GM19035 (cell line): ENCODE data around the gene TMEM131L.
"Not testable (repeated sequence)": the region's sequence is repeated elsewhere in the genome, so short reads cannot be mapped to it uniquely, and the experiment has no call there.

Source experiments
- ATAC-seq: cut with Tn5 transposase; IDR thresholded peaks from one replicate; pipeline ENCODE4 v1.9.1; 2021; ENCODE audit not compliant: unreplicated experiment

Gene TMEM131L

DNA sequence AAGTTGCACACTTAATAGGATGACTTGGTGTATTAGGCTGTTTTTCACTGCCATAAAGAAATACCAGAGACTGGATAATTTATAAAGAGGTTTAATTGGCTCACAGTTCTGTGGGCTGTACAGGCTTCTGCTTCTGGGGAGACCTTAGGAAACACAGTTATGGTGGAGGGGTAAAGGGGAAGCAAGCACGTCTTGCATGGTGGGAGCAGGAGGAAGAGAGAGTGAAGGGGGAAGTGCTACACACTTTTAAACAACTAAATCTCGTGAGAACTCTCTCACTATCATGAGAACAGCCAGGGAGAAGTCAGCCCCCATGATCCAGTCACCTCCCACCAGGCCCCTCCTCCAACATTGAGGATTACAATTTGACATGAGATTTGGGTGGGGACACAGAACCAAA lies 142.9 kb downstream of the TMEM131L start:
- not testable (repeated sequence) for ATAC-seq

DNA sequence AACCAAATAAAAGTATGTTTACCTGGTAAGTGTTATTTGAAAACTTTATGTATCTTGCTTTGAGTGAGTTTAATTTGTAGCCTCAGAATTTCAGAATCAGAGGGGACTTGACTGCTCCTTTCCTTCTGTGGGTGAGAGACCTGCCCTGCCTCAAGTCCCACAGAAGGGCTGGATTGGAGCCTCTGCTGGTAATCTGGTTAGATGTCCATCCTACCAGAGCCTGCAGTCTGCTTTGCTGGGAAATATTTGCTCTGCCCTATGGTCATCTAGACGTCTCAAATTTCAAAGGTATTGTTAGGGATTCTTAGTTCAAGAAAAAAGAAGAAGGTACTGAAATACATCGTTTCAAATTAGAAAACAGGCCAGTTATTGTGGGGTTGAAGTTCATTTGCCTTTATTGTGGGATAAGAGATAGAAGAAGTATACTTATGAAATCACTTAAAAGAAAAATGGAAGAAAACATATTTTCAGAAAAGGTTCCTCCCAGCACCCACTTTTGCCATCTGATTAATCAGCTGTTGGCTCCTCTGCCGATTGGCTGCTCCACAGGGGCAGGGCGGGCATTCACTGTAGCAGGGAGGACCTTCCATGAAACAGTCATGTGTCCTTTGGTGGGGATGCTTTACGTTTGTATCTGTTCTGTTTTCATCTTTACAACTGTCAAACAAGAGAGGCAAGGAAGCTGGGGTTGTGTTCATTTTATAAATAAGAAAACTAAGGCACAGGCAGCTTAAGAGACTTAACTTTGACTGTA lies 144.6 kb downstream of the TMEM131L start:
- no peak for ATAC-seq

DNA sequence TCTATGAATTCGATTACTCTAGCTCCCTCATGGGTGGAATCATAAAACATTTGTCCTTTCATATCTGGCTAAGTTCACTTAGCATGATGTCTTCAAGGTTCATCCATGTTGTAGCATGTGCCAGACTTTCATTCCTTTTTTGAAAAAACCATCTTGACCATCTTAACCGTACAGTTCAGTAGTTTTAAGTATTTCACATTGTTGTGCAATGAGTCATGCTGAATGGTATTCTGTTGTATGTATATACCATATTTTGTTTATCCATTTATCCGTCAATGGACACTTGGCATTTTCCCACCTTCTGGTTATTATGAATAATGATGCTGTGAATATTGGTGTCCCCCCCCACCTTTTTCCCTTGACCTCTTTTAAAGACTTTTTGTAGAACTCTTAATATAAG lies 145.5 kb downstream of the TMEM131L start:
- ATAC-seq = no peak

DNA sequence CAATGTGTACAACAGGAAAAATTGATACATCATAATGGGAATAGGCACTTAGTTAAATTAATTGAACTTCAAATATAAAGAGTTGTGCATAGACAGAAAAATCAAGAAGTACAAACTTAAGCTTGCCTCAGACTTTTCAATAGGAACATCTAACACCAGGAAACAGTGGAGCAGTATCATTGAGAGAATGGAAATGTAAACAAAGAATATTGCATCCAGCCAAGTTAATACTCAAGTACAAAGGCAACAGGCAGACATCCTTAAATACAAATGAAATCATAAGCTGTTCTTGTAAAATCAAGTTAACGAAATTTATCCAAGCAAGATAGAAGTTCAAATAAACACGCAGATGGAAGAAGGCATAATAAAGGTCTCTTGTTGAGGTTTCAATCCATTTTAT lies 146.7 kb downstream of the TMEM131L start:
- no peak for ATAC-seq

DNA sequence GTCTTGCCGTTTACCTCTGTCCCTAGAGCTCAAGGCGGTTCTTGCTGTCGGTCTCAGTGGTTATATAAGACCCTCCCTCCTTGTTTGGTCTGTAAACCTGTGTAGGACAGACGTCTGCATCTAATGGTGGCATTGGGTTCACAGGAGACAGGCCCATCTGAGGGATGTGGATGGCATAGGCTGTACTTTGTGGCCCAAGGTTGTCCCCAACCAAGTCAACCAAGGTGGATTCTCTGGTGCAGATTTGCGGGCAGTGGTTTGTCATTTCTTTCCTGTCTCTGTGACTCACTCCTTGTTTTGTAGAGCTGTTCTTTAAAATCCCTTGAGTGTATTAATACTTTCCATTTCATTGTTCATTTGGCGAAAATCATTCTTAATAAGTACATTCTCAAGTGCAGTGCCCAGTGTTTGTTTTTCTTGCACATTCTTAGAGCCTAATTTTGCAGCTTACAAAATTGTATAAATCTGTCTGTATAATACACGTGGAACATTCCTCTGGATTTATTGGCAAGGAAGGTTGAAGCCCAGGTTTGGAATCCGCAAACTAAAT lies 149.9 kb downstream of the TMEM131L start:
- ATAC-seq = no peak

DNA sequence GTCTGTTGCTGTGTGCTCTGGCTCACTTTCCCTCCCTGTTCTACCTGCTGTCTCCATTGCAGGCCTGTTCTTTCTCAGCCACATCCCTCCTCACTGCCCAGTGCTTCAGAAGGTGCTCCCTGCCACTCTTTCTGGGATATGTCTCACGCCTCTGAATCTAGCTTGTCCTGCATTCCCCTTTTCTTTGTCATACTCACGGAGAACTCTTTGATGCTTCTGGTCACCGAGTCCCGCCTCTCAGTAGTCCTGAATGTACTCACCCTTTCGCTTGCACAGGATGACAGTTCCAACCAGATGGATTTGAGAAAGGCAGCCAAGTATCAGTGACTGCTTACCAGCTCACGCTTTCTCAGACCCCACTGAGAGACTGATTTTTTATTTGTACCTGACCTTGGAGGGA lies 152.7 kb downstream of the TMEM131L start:
- no peak for ATAC-seq

DNA sequence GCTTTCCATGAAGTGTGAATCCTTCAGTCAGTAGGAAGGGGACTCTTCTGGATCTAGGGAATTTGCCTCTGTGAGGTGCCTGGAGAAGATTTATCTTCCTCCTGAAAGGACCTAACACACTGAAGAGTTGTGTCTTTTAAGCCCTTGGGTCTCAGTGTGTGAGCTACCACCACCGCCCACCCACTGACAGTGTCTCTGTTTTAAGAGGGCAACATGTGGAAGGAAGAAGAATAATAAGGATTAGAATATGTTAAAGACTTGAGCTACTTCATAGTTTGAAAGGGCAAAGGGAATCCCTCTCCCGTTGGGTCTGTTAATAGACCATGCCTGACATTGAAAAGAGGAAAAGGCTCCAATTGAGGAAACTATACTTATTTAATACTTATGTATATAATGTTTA lies 153.7 kb downstream of the TMEM131L start:
- no peak for ATAC-seq

DNA sequence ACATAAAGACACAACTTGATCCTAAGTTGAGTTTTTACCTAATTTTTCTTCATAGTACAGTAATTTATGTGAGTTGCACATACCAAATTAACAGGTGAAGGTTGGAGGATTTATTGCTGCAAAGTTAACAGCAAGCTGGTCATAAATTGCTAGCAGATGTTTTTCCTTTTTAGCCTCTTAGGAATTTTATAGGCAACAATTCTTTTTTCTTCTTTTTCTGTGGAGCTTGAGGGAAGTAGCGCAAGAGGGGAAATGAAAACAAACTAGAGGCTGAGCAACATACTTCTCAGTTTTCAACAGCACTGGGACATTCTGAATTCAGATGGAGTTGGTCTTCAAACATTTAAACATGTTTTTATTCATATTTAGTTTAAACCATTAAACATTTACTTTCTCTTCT lies 154.2 kb downstream of the TMEM131L start:
- ATAC-seq = no peak

DNA sequence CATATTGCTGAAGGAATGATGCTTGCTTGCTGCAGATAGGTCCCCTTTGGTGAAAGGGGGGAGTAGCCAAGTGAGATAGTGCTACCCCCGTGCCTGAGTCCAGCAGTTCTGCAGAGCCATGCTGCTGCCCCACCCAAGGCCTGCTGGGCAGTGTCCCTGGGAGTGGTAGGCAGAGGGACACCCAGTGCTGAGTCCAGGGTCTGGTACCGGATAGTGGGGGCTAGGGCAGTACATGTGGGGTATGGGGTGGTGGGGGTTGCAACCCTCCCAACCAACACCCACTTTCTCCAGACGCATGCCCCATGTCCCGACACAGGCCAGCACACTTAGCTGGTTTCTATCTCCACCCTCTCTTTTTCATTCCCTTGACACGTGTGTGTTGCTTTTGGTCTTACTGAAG lies 155.9 kb downstream of the TMEM131L start:
- ATAC-seq = no peak

DNA sequence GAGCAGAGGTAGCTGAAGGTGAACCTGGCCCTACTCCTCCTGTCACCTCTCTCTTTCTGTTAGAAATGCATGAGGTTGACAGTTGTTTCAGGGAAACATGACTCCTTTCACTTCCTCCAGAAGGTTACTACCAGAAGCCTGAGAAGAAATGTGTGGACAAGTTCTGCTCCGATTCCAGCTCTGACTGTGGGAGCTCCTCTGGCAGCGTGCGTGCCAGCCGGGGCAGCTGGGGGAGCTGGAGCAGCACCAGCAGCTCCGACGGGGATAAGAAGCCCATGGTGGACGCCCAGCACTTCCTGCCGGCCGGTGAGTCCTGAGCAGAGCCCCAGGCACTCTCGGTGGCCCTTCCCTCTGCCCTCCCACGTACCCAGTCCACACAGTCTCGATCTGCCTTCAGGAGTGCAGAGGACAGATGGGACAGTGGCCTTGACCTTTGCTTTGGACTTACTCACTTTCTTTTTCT lies 156.6 kb downstream of the TMEM131L start:
- no peak for ATAC-seq

DNA sequence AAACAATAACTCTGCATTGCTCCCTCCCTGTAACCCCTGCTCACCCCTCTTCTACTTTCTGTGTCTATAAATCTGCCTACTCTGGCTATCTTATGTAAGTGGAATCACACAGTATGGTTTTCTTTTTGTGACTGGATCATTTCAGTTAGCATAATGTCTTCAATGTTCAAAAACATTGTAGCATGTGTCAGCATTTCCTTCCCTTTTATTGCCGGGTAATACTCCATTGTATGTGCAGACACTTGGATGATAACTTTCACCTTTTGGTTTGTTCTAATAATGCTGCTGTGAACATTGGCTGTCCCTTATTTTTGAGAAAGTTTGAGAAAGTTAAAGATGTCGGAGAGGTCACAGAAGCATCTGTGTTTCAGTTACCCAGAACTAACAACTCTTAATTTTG lies 157.3 kb downstream of the TMEM131L start:
- no peak for ATAC-seq

DNA sequence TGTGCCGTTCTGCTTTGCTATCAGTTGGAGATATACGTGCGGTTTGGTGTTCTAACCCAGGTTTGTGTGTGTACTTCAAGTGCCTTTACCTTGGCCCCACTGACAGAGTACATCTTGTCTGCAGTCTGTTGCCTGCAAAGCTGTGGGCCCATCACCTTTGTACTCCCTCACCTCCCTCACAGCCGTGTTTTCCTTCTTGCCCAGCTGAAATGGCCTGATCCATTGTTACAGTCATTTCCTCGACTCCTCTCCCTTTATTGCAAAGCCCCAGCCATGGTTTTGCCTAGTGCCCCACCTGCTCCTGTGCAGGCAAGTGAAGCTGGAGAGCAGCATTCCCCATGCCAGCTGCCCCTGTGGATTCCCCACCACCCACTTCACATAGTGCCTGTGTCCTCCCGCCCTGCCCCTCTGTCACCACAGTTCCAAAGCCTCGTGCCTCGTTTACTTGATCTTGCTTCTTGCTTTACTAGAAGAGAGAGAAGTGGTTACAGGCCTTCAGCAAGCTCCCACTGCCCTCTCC lies 162.7 kb downstream of the TMEM131L start:
- ATAC-seq = no peak

DNA sequence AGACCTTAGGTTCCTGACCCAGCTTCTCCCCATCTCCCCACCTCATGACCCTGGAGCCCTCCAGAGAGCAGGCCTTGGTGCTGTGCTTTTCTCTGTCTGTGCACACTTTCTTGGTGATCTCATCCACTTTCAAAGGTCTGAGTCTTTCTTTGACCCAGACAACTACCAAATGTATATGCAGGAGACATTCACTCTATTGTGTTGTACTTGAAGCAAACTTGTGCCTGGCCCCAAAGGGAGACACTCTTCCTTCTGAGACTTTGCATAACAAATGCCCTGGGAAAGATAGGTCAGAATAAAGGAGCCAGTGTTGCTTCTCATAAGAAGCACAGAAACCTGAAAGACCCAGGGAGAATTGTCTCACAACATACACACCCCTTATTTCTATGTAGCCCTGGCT lies 163.6 kb downstream of the TMEM131L start:
- ATAC-seq = no peak

DNA sequence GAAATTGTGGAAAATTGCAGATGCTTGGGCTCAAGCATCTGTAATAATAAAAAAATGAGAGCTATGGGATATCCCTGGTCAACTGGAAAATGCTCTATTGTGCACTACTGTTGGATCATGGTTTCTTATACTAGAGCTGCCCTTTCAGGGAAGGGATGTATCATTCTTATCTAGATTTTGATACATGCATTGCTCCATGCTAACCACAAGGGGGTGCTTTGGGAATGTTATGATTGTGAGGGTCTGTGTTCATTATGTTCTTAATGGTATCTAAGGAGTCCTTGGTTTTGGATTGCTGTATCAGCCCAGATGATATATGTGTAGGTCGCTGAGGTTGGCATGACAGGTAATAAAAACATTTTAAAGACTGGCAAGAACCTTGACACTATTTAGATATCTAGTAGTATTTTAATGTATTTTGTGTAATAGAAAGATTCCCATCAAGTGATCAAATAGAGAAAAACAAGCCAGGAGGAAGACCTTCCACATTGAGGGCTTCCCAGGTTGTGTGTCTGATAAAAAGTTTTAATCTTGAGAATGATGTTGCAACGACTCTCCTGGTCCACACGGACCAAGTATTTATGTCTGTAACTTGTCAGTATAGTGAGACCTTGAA lies 168.7 kb downstream of the TMEM131L start:
- no peak for ATAC-seq

DNA sequence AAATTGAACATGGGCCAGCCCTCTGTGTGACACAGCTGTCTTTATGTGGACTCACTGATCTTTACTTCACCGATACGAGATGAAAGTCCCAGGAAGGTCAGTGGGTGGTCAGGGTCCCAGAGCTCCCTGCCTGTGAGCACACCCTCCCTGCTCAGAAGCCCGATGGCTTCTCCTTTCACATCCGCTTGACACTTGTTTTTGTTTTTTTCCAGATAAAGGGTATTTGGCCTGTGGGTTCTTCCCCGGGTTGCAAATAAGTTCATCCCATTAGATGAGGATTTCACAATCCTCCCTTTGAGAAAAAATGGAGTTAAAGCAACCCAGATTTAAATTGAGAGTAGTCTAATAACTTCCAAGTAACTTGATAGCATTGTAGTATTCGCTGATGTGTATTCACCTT lies 169.7 kb downstream of the TMEM131L start:
- no peak for ATAC-seq

DNA sequence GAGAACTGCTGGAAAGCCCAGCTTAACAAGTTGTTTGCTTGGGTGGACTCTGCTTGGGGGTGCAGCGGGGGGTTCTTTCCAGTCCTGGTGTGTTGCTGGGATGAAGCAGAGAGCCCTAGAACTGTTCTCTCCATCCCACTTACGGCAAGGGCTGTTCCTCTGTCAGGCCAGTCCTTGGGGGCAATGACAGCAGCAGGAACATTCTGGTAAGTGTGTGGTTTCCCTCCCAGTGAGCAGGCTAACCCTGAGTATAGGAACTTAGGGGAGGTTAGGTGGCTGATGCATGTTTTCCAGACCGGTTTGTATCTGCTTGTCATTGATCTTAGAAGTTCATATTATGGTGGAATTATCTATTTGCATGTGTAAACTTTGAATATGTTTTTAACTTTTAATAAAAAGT lies 171.0 kb downstream of the TMEM131L start:
- no peak for ATAC-seq

DNA sequence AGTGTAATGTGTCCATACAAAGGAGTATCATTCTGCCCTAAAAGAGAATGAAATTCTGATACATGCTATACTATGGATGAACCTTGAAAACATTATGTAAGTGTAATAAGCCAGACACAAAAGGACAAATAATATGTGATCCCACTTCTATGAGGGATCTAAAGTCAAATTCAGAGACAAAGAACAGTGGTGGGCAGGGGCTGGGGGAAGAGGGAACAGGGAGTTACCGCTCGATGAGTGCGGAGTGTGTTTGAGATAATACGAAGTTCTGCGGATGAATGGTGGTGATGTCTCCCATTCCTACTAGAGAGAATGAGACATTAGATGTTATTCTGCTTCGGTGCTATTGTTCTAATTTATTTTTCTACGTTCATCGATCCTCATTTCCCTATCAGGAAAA lies 171.9 kb downstream of the TMEM131L start:
- ATAC-seq = no peak

DNA sequence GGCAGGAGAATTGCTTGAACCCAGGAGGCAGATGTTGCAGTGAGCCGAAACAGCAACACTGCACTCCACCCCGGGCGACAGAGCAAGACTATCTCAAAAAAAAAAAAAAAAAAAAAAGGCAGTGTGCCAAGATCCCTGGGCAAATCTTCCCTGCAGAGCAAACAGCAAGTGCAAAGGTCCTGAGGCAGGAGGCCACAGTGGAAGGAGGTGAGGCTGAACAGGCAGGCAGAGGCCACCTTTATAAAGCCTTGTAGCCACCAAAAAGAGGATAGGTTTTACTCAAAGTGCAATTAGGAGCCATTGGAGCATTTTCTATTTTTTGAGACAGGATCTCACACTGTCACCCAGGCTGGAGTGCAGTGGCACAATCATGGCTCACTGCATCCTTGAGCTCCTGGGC lies 172.8 kb downstream of the TMEM131L start:
- no peak for ATAC-seq

DNA sequence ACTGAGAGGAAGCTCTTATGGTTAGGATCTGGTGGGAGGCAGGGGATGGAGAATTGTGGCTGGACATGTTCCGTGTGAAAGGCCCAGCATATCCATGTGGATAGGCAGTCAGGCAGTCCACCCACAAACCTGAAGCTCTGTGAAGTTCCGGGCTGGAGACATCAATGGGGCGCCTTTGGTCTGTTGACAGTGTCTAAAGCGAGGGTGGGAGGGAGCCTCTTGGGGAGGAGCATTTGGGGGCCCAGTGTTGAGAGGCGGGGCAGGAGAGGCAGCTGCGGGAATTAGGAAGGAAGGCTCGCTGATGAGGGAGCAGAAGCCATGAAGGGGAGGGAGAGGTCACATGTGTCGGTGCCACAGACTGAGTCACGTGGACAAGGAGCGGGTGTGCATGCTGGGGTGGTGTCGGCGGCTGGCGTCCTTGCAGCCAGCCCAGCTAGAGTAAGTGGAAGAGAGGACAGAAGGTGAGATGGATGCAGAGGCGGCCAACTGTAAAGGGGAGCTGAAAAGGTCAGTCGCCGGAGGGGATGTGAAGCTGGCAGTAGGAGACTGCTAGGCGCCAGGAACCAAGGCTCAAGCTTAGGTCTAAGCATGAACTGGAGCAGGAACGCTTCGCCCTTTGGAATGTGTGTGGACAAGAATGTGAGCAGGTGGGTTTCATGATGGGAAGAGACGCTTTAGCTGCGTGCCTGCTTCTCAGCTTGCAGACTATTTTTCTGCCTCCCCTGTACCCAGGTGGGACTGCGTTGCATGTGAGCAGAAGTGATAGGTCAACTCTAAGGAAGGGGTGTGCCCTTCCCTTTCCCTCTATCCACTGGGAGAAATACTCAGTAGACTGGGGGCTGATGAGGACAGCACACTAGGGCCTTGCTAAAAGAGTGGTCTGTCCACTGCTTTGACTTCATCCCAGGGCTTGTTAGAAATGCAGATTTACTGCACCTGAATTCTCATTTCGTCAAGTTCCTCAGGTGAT lies 174.0 kb downstream of the TMEM131L start:
- no peak for ATAC-seq

DNA sequence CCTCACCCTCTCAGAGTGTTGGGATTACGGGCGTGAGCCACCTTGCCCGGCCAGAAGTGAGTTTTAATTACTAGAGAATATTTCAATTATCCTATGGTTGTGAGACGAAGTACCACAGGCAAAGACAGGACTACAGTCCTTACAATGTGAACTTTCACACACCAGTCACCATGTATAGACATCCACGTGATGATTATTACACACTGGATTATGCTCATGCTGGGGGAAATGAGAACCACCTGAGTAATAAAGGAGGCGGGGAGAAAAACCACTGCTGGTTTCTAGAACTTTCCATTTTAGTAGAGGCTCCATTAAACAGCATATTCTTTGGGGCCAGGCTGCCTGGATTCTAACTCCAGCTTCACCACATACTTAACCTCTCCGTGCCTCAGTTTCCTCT lies 175.4 kb downstream of the TMEM131L start:
- ATAC-seq = no peak
